GM12873 (cell line): ENCODE measurements around the gene AXL.

ENCODE experiments used
- TF ChIP-seq, protein P1 (sequence below): IDR thresholded peaks from 2 replicates; pipeline ENCODE4 v1.5.1; 2012; ENCODE audit warnings: low read depth, mild to moderate bottlenecking, moderate library complexity, low read length, control low read depth; ENCODE audit not compliant: insufficient read depth; ENCODE audit errors: missing control alignments

The AXL gene

DNA sequence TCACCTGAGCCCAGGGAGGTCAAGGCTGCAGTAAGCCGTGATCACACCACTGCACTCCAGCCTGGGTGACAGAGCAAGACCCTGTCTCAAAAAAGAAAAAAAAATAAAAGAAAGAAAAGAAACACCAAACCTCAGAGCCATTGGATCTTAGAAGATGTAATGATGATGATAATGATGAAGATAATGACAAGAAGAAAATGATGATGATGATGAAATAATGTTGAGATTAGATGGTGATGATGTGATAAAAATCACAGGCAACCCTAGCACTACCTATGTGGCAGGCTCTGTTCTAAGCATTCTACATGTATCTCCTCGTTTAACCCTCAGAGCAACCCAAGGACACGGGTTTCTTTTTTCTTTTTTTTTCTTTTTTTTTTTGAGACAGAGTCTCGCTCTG lies 25.1 kb downstream of the AXL start:
- TF ChIP-seq, protein P1, sequence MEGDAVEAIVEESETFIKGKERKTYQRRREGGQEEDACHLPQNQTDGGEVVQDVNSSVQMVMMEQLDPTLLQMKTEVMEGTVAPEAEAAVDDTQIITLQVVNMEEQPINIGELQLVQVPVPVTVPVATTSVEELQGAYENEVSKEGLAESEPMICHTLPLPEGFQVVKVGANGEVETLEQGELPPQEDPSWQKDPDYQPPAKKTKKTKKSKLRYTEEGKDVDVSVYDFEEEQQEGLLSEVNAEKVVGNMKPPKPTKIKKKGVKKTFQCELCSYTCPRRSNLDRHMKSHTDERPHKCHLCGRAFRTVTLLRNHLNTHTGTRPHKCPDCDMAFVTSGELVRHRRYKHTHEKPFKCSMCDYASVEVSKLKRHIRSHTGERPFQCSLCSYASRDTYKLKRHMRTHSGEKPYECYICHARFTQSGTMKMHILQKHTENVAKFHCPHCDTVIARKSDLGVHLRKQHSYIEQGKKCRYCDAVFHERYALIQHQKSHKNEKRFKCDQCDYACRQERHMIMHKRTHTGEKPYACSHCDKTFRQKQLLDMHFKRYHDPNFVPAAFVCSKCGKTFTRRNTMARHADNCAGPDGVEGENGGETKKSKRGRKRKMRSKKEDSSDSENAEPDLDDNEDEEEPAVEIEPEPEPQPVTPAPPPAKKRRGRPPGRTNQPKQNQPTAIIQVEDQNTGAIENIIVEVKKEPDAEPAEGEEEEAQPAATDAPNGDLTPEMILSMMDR = no peak

DNA sequence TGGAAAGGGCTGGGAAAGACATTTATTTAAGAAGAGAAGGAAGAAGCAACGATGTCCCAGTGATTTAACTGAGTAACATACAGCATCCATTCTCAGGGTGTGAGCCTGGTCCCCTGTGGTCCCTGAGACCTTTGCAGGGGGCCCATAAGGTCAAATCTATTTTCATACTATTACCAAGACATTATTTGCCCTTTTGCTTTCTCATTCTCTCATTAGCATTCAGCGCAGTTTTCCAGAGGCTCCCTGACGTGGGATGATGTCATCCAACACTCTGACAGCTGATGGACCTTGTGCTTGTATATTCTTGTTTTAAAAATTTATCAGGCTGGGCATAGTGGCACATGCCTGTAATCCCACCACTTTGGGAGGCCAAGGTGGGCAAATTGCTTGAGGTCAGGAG lies 26.8 kb downstream of the AXL start:
- TF ChIP-seq, protein P1 = no peak

DNA sequence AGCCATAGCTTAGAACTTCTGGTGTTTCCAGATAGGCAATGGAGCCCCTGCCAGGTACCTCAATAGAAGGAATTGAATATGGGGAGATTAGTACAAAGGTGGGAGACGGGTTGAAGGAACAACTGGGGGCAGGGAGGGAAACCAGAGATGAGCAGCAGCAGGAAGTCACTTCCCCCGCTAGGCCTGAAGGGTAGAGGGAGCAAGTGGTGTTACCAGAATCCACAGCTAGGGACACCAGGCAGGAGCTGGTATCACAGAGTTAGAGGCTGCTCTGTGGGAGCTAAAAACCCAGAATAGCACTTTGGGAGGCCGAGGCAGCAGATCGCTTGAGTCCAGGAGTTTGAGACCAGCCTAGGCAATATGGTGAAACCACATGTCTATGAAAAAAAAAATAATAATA lies 29.9 kb downstream of the AXL start:
- TF ChIP-seq, protein P1 = peak; percentile 9

DNA sequence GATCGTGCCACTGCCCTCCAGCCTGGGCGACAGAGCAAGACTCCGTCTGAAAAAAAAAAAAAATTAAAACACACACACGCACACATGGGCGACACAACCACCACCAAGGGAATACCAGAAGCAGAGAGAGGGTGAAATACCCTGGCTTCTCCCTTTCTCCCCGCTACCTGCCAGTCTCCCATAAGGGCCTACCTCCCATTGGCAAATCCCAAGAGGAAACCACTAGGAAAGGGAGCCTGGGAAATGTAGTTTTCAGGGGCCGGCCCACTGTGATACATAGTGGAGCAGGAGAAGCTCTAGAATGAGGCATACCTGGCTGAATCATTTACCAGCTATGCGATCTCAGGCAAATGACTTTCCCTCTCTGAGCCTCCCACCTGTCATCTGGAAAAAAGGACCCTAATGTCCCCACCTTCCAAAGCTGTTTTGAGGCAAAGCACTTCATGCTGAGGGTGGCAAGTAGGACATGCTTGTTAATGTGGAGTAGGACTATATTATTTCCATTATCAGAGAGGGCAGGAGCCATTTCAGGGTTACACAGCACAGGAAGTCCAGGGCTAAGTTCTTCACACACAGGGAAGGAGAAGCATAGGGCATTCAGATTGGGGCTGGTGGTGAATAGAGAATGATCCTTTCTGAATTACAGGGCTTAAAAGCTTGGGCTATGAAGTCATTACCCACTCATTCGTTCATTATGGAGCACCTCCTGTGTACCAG lies 30.8 kb downstream of the AXL start:
- TF ChIP-seq, protein P1 = no peak

DNA sequence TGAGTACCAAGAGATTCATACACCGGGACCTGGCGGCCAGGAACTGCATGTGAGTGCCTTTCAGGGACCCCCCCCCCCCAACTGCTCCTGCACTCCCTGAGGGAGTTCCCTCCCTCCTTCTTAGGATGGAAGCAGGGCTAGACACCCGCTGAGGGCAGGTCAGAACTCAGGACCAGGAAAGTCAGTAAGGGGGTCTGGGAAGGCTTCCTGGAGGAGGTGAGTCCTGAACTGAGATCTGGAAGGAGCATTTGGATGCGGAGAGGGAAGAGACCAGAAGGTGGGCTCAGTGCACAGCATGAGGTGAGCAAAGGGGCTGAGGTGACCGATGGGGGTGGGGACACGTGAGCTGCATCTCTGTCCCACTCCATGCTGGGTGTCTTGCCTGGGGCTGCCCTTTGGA lies 34.6 kb downstream of the AXL start:
- TF ChIP-seq, protein P1 = no peak

DNA sequence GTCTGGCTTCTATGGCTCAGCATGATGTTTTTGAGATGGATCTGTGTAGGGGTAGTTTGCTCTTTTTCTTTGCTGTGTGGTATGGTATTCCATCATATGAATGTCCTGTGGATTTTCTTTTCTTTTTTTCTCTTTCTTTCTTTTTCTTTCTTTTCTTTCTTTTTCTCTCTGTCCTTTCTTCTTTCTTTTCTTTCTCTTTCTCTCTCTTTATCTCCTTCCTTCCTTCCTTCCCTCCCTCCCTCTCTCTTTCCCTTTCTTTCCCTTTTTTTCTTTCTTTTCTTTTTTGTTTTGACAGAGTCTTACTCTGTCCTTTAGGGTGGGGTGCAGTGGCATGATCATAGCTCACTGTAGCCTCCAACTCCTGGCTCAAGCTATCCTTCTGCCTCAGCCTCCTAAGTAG lies 36.1 kb downstream of the AXL start:
- TF ChIP-seq, protein P1 = no peak

DNA sequence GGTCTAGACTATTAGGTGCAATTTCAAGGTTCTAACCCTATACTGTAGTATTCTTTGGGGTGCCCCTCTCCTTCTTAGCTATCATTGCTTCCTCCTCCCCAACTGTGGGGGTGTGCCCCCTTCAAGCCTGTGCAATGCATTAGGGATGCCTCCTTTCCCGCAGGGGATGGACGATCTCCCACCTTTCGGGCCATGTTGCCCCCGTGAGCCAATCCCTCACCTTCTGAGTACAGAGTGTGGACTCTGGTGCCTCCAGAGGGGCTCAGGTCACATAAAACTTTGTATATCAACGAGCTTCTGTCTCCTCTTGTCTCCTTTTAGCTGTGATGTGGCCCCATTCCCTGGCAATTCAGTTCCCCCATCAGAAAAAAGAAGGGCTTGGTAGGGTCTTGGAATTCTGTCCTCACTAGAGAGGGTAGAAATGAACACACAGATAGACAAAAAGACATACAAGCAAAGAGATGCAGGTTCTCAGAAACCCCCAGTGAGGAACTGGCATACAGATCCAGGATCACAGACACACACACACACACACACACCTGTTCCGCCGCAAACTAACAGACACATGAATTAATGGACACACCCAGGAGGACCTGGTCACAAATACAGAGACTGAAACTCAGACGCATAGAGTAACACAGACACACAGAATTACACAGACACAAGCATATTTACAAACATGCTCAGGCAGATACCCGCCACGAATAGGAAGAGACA lies 42.6 kb downstream of the AXL start:
- TF ChIP-seq, protein P1 = no peak
